ENCODE data around the gene GPAT2.
"Not testable (repeated sequence)": the region's sequence is repeated elsewhere in the genome, so short reads cannot be mapped to it uniquely, and the experiment has no call there.

- TF ChIP-seq, protein P1, sequence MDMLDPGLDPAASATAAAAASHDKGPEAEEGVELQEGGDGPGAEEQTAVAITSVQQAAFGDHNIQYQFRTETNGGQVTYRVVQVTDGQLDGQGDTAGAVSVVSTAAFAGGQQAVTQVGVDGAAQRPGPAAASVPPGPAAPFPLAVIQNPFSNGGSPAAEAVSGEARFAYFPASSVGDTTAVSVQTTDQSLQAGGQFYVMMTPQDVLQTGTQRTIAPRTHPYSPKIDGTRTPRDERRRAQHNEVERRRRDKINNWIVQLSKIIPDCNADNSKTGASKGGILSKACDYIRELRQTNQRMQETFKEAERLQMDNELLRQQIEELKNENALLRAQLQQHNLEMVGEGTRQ (IDR thresholded peaks at IDR 0.05; ENCODE audit: low read length), result not testable (repeated sequence)
- TF ChIP-seq, protein P2, sequence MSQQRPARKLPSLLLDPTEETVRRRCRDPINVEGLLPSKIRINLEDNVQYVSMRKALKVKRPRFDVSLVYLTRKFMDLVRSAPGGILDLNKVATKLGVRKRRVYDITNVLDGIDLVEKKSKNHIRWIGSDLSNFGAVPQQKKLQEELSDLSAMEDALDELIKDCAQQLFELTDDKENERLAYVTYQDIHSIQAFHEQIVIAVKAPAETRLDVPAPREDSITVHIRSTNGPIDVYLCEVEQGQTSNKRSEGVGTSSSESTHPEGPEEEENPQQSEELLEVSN (IDR thresholded peaks at IDR 0.05), result not testable (repeated sequence)
- TF ChIP-seq MAX (IDR thresholded peaks at IDR 0.05); MAFK (IDR thresholded peaks at IDR 0.05; ENCODE audit: low read depth, low read length); BRCA1 (IDR thresholded peaks at IDR 0.05; ENCODE audit: low read depth, low read length): not testable (repeated sequence)
These were observed 36.6 kb upstream of the GPAT2 start for GRCh38 chr2:96071087-96071976.
